Body of pancreas (tissue), 4 donors: ENCODE measurements around the gene GRIK2. TPM values are rescaled to one million over a fixed set of nuclear protein-coding genes. Genes with fewer than 3 reads are reported as not detected.

Source experiments
- ATAC-seq: fragments of 150-250 bp; one replicate; pipeline ENCODE4 v1.9.1; 2016
- DNase-seq, 4 donors: peaks; one replicate each; pipeline ENCODE4 v3.0.0-alpha.2; 2019
- H3K27ac ChIP-seq, 4 donors: fragments of 200-600 bp; sonication (generic); 1 replicate in 3 of 4; 2 replicates in 1 of 4; pipeline versions ENCODE4 v1.5.1 to v1.6.1; 2016 to 2019; ENCODE audit warnings: mild to moderate bottlenecking in 1 of 4, mixed read lengths in 1 of 4, moderate library complexity in 1 of 4
- H3K27me3 ChIP-seq, 2 donors: fragments of 200-600 bp; sonication (generic); one replicate each; pipeline ENCODE4 v1.6.0; 2016; ENCODE audit warnings: mild to moderate bottlenecking in 1 of 2
- H3K36me3 ChIP-seq, 2 donors: fragments of 200-600 bp; sonication (generic); replicated peaks in 1 of 2; 2 replicates each; pipeline ENCODE4 v1.5.1; 2016; ENCODE audit warnings: low read depth in 2 of 2; ENCODE audit not compliant: insufficient read depth in 1 of 2
- H3K4me1 ChIP-seq: fragments of 200-600 bp; sonication (generic); one replicate; pipeline ENCODE4 v1.6.0; 2016
- H3K4me3 ChIP-seq, 2 donors: fragments of 200-600 bp; sonication (generic); 1 replicate in 1 of 2; 2 replicates in 1 of 2; pipeline ENCODE4 v1.5.1; 2016 to 2019
- H3K9me3 ChIP-seq, 3 donors: fragments of 200-600 bp; sonication (generic); 1 replicate in 2 of 3; 2 replicates in 1 of 3; pipeline ENCODE4 v1.5.1; 2016
- CTCF ChIP-seq, 7 experiments: fragments of 450-650 bp in 4 of 7; fragments of 200-600 bp in 3 of 7; sonication (generic) in 3 of 7; IDR thresholded peaks; one replicate each; pipeline ENCODE4 v1.5.1; 2016 to 2019; ENCODE audit warnings: antibody characterized with exemption in 7 of 7
- POLR2A ChIP-seq, 3 donors: fragments of 450-650 bp; IDR thresholded peaks; one replicate each; pipeline ENCODE4 v1.6.1; 2016; ENCODE audit warnings: antibody characterized with exemption in 3 of 3, mild to moderate bottlenecking in 2 of 3
- WGBS, 2 donors: methylation state at CpG; one replicate each; pipeline ENCODE4 v1.1.5; 2017; 5-methylcytosine and 5-hydroxymethylcytosine counted together
- intact Hi-C: fragments of 100-400 bp; cut with DNase I; formaldehyde crosslinking; loops from one replicate; pipeline ENCODE4 v1.15.1; 2023
- total RNA-seq, 2 donors: library from RNA; depleted of rRNA; stranded (reverse); fragments of >200 nt; gene quantifications; one replicate each; pipeline ENCODE4 v1.1.0, GENCODE V29; 2016

The GRIK2 gene
- total RNA-seq, 2 donors from 2014 or later, result 0.52 to 7.9 TPM

GRCh38 chr6:102022803-102023202 lies 629.3 kb downstream of the GRIK2 start:
- H3K9me3 ChIP-seq, result no peaks in the 10 kb centered on the region
- no peak for DNase-seq
- H3K27me3 ChIP-seq, result no peaks in the 10 kb centered on the region
- no peaks in the 10 kb centered on the region for H3K4me1 ChIP-seq
- no peak overlapping the region for H3K4me3 ChIP-seq
- ATAC-seq, result no peak
- no peak overlapping the region for H3K27ac ChIP-seq
- TF ChIP-seq CTCF (IDR thresholded peaks at IDR 0.05), result no peak
- TF ChIP-seq POLR2A (IDR thresholded peaks at IDR 0.05), result no peak
- intact Hi-C loops, result no loop called here
- H3K36me3 ChIP-seq, result no peaks in the 10 kb centered on the region

DNA sequence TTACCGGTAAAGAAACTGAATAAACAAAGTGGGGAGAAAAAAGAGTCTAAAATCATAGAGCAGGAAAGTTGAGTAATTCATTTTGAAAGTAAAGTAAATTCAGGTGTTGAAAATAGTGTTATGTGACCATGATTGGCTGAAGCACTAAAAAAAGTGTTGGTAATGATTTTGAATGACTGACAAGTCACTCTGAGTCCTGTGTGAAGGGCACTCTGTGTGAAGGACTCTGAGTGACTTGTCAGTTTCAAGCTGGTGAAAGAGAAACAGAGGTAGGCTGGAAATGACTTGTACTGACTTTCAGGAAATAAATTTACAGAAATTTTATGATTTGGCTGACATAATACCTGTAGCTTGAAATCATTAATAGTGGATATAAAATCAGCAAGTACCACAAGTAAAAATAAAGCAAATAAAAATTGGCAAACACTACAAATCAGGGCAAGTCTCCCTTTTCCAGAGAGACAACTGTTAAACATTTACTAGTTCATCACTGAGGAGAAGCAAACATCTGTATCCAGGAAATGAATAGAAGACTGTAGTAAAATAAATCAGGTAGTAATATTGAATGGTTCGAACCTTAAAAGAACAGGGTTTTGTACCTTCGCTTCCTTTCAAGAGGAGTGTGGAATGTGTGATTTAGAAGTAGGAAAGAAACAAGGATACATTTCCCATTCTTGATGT lies 630.6 kb downstream of the GRIK2 start:
- ATAC-seq (no peak), DNase-seq (no peak)
- H3K27ac ChIP-seq, result no peak overlapping the region
- H3K27me3 ChIP-seq, result no peaks in the 10 kb centered on the region
- WGBS, 2 donors, result 64 to 69% methylated on average over 3 of the region's 3 CpGs
- no peaks in the 10 kb centered on the region for H3K4me1 ChIP-seq
- no peak for TF ChIP-seq POLR2A (IDR thresholded peaks at IDR 0.05)
- no peak for TF ChIP-seq CTCF (IDR thresholded peaks at IDR 0.05)
- no peaks in the 10 kb centered on the region for H3K9me3 ChIP-seq
- no peak overlapping the region for H3K4me3 ChIP-seq
- intact Hi-C loops, result no loop called here
- no peaks in the 10 kb centered on the region for H3K36me3 ChIP-seq

- no peak for TF ChIP-seq POLR2A (IDR thresholded peaks at IDR 0.05)
- TF ChIP-seq CTCF (IDR thresholded peaks at IDR 0.05), result no peak
- intact Hi-C loops, result no loop called here
- no peak overlapping the region for H3K4me3 ChIP-seq
- H3K27ac ChIP-seq, result no peak overlapping the region
- no peaks in the 10 kb centered on the region for H3K36me3 ChIP-seq
- ATAC-seq (no peak), DNase-seq (no peak)
- no peaks in the 10 kb centered on the region for H3K4me1 ChIP-seq
- no peaks in the 10 kb centered on the region for H3K9me3 ChIP-seq
- H3K27me3 ChIP-seq, result no peaks in the 10 kb centered on the region
These were observed 633.1 kb downstream of the GRIK2 start for GRCh38 chr6:102026649-102027048.

DNA sequence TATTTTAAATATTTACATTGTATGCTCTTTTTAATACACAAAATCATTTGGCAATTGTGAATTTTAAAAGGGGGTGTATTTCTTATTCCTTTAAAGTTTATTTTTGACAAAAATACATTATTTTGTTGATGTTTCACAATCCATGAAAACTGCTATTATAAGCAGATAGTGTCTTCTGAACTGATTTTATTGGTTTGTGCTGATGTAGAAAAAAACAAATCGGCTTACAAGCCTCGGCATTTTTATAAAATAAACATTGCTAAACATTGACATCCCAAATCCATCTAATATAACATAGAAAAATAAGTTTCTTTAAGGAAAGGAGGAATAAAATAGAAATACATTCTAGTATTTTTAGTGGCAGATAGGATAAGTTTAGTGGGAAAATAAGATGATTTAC lies 634.7 kb downstream of the GRIK2 start:
- no peaks in the 10 kb centered on the region for H3K4me1 ChIP-seq

More for the DNA sequence above, 634.7 kb downstream of the GRIK2 start:
- H3K36me3 ChIP-seq, result no peaks in the 10 kb centered on the region
- H3K4me3 ChIP-seq, result no peak overlapping the region
- intact Hi-C loops, result no loop called here
- no peaks in the 10 kb centered on the region for H3K9me3 ChIP-seq
- 46 to 57% methylated on average over 2 of the region's 2 CpGs for WGBS, 2 donors
- no peak for TF ChIP-seq POLR2A (IDR thresholded peaks at IDR 0.05)
- TF ChIP-seq CTCF (IDR thresholded peaks at IDR 0.05), result no peak
- ATAC-seq (no peak), DNase-seq (no peak)
- no peaks in the 10 kb centered on the region for H3K27me3 ChIP-seq
- H3K27ac ChIP-seq, result no peak overlapping the region
